SH-SY5Y (cell line): Measurements from ENCODE around the gene RBFOX1.

ENCODE experiments used
- GATA2 ChIP-seq: IDR thresholded peaks from 2 replicates; pipeline ENCODE4 v1.6.1; 2011; ENCODE audit warnings: mild to moderate bottlenecking, low read depth, low read length
- GATA3 ChIP-seq: IDR thresholded peaks from 2 replicates; pipeline ENCODE4 v1.6.1; 2011; ENCODE audit warnings: low read depth, mild to moderate bottlenecking, low read length, moderate library complexity

DNA sequence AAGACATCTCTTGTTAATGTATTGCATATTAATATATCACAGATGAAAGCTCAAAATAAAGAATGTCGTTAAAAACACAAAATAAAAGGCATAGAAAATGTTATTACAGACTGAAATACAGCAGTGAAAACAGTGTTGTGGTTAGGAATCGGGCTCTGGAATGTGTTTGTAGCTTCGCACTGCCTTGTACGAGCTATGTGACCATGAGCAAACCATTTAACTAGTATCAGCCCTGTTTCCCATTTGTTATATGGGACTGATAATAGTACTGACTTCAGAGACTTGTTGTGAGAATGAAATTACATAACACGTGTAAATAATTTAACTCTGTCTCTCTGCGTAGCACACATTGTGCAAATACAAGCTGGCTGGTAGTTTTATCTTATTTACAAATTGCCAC, 648 bp upstream of the RBFOX1 start:
- TF ChIP-seq GATA2 (no peak), GATA3 (no peak)
